HUES64 (cell line): ENCODE measurements around the gene DISC1.

Experiments used
- H3K27ac ChIP-seq: 2 replicates; pipeline ENCODE4 v1.7.0; 2013; ENCODE audit warnings: low read depth, low read length, inconsistent platforms
- H3K27me3 ChIP-seq: 2 replicates; pipeline ENCODE4 v1.6.1; 2013; ENCODE audit warnings: mild to moderate bottlenecking, low read length; ENCODE audit not compliant: insufficient read depth
- H3K36me3 ChIP-seq: 2 replicates; pipeline ENCODE4 v1.6.1; 2013; ENCODE audit warnings: mild to moderate bottlenecking, low read length; ENCODE audit not compliant: insufficient read depth
- H3K4me1 ChIP-seq: 2 replicates; pipeline ENCODE4 v1.6.1; 2013; ENCODE audit warnings: mild to moderate bottlenecking, low read length, moderate library complexity; ENCODE audit not compliant: insufficient read depth
- H3K4me3 ChIP-seq: 2 replicates; pipeline ENCODE4 v1.5.1; 2013; ENCODE audit warnings: mild to moderate bottlenecking, low read length, moderate library complexity
- H3K9ac ChIP-seq: 2 replicates; pipeline ENCODE4 v1.6.1; 2013; ENCODE audit warnings: mild to moderate bottlenecking, low read depth, low read length
- H3K9me3 ChIP-seq: 2 replicates; pipeline ENCODE4 v1.6.1; 2013; ENCODE audit warnings: low read depth, low read length; ENCODE audit not compliant: insufficient read depth
- WGBS: fragments of 150-250, 120-280 bp; methylation state at CpG from one replicate; pipeline ENCODE4 v1.1.7; 2013; ENCODE audit warnings: missing lambda C conversion rate; 5-methylcytosine and 5-hydroxymethylcytosine counted together

DISC1 gene

DNA sequence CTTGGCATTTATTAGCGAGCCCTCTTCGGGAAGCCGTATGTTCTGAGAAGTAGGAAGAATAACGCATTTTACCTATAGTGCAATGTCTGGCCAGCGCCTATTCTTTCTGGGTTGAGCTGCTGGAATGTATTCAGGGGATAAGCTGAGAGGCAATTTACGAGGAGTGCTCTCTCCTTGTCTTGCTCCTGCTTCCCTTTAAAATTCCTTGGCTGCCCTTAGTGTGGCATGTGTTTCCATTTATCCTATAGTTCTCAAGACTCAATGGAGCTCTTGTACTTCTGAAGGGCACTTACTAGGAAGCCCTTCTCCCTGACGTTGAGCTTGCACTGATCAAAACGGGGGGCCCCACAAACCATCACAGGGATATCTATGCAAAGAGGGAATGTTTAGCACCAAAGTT, 364.6 kb downstream of the DISC1 start:
- H3K9me3 ChIP-seq = no peaks in the 10 kb centered on the region
- no peak overlapping the region for H3K9ac ChIP-seq
- WGBS = 91% methylated on average over 8 of the region's 8 CpGs
- H3K27me3 ChIP-seq = no peaks in the 10 kb centered on the region
- no peak overlapping the region for H3K4me3 ChIP-seq
- peaks cover 6% of the 10 kb centered on the region; the same call in 1 of the 2 replicates for H3K4me1 ChIP-seq
- no peaks in the 10 kb centered on the region for H3K36me3 ChIP-seq
- no peak overlapping the region for H3K27ac ChIP-seq

GRCh38 chr1:231993968-231994455, 367.4 kb downstream of the DISC1 start:
- H3K4me3 ChIP-seq = no peak overlapping the region
- no peak overlapping the region for H3K27ac ChIP-seq
- H3K27me3 ChIP-seq = no peaks in the 10 kb centered on the region
- H3K9ac ChIP-seq = no peak overlapping the region
- no peaks in the 10 kb centered on the region for H3K9me3 ChIP-seq
- 86% methylated on average over 2 of the region's 2 CpGs for whole genome bisulfite sequencing
- no peaks in the 10 kb centered on the region for H3K36me3 ChIP-seq
- no peaks in the 10 kb centered on the region for H3K4me1 ChIP-seq

GRCh38 chr1:231998791-231999190, 372.2 kb downstream of the DISC1 start:
- Histone ChIP-seq H3K27ac (no peak overlapping the region), H3K9me3 (no peaks in the 10 kb centered on the region), H3K9ac (no peak overlapping the region), H3K36me3 (no peaks in the 10 kb centered on the region), H3K4me3 (no peak overlapping the region), H3K4me1 (no peaks in the 10 kb centered on the region), H3K27me3 (no peaks in the 10 kb centered on the region; the same call in 1 of the 2 replicates)
- WGBS = 100% methylated on average over 1 of the region's 2 CpGs

GRCh38 chr1:232005300-232005699, 378.7 kb downstream of the DISC1 start:
- no peaks in the 10 kb centered on the region for H3K4me1 ChIP-seq
- no peak overlapping the region for H3K9ac ChIP-seq
- no peak overlapping the region for H3K4me3 ChIP-seq
- H3K9me3 ChIP-seq = no peaks in the 10 kb centered on the region
- no peak overlapping the region for H3K27ac ChIP-seq
- no peaks in the 10 kb centered on the region for H3K27me3 ChIP-seq
- no peaks in the 10 kb centered on the region for H3K36me3 ChIP-seq
- WGBS = no CpG with 5 or more reads among the region's 1 CpG

DNA sequence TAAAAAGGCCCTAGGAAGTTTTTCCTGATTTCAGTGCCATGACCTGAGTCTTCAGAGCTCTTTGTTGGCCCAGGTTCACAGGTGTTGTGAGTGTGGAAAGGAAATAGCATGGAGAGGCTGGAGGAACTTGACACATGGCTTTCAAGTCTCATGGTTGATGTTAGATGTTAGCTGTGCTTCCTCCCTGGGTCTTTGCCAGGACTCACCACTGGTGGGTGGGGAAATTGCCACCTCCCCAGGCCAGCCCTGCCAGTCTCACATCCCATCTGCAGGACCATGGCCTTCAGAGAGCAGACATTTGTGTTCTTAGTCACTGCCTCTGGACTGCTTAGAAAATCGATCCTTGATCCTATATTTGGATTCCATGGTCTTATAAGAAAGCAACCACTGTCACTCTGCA, 383.2 kb downstream of the DISC1 start:
- H3K9me3 ChIP-seq = no peaks in the 10 kb centered on the region
- no peak overlapping the region for H3K9ac ChIP-seq
- H3K4me3 ChIP-seq = no peak overlapping the region
- no peak overlapping the region for H3K27ac ChIP-seq
- no peaks in the 10 kb centered on the region for H3K36me3 ChIP-seq
- H3K27me3 ChIP-seq = no peaks in the 10 kb centered on the region
- WGBS = 87% methylated on average over 1 of the region's 1 CpG
- peaks cover 11% of the 10 kb centered on the region; the same call in 1 of the 2 replicates for H3K4me1 ChIP-seq

DNA sequence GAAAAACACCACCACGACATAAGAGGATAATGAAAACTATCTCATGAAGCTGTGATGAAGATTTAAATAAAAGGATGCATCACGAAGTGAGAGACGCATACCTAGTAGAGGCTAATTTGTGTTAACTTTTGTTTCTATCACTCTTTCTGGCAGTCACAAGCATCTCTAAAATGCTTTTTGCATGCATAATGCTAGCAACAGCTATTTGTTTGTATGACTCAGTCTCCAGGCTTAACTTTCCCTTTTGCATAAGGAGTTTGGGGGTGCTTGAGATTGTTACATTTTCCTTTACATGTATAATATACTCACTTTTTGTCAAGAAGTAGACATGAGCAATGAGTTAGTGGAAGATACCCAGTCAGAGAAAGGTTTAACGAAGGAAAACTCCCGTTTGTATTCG, 385.4 kb downstream of the DISC1 start:
- no peak overlapping the region for H3K9ac ChIP-seq
- no peaks in the 10 kb centered on the region for H3K36me3 ChIP-seq
- H3K27me3 ChIP-seq = no peaks in the 10 kb centered on the region
- no peak overlapping the region for H3K27ac ChIP-seq
- no peaks in the 10 kb centered on the region for H3K9me3 ChIP-seq
- H3K4me3 ChIP-seq = no peak overlapping the region
- 75% methylated on average over 6 of the region's 6 CpGs for WGBS
- peaks cover 18% of the 10 kb centered on the region for H3K4me1 ChIP-seq

DNA sequence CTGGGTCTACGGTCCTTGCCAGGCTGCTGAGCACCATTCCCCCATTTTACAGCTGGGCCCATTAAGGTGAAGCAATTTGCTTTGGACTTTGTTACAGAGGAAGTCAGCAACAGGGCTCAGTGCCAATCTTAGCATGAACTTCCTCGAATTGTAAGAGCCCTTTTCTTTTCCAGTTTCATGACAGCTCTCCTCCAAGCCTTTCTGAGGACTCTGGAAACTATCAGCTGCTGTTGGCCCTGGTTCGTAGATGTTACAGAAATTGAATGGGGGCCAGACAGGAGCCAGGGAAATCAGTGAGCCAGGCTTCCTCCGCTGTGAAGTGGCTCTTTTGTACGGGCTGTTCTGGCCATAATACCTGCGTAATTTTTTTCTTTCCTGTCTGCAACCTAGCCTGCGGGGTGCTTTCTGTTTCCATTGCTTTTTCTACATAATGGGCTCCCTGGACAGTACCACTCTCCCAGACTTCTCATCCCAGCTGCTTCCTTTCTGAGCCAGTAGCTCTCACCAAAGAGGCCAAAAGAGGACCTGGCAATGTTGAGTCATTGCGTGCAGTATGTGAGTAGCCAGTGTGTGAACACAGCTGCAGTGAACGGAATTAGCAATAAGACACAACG, 386.3 kb downstream of the DISC1 start:
- Histone ChIP-seq H3K4me1 (peaks cover 18% of the 10 kb centered on the region), H3K27ac (no peak overlapping the region), H3K9me3 (no peaks in the 10 kb centered on the region), H3K4me3 (no peak overlapping the region), H3K36me3 (no peaks in the 10 kb centered on the region), H3K9ac (no peak overlapping the region), H3K27me3 (no peaks in the 10 kb centered on the region)
- WGBS = 89% methylated on average over 10 of the region's 10 CpGs

GRCh38 chr1:232014941-232015340, 388.4 kb downstream of the DISC1 start:
- Histone ChIP-seq H3K9ac (no peak overlapping the region), H3K27ac (no peak overlapping the region), H3K4me3 (no peak overlapping the region), H3K9me3 (no peaks in the 10 kb centered on the region), H3K36me3 (no peaks in the 10 kb centered on the region), H3K4me1 (peaks cover 18% of the 10 kb centered on the region), H3K27me3 (no peaks in the 10 kb centered on the region)
- WGBS = 95% methylated on average over 4 of the region's 4 CpGs

- Histone ChIP-seq H3K4me3 (no peak overlapping the region), H3K9me3 (no peaks in the 10 kb centered on the region), H3K27me3 (no peaks in the 10 kb centered on the region), H3K27ac (no peak overlapping the region), H3K9ac (no peak overlapping the region), H3K4me1 (peaks cover 18% of the 10 kb centered on the region), H3K36me3 (no peaks in the 10 kb centered on the region)
- 84% methylated on average over 4 of the region's 7 CpGs for WGBS
Measured at GRCh38 chr1:232016616-232017015, 390.0 kb downstream of the DISC1 start.

DNA sequence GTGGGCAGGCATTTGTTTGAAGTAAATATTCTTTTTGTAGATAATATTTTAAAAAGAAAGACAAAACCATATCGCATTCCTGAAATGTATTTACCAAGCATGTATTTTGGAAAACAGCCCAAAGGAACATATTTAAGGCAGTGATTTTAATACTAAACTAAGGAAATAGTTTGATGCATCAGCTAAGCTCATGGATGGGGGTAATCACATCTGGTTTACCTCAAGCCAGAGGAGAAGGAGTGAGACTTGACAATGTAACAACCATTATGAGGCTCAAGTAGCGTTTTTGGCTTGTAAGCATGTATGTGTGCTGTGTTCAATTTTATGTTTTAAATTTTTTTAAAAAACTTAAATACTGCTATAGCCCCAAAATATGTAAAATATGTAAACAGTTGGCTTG, 390.5 kb downstream of the DISC1 start:
- Histone ChIP-seq H3K27me3 (no peaks in the 10 kb centered on the region), H3K9ac (no peak overlapping the region), H3K36me3 (no peaks in the 10 kb centered on the region), H3K9me3 (no peaks in the 10 kb centered on the region), H3K27ac (no peak overlapping the region), H3K4me1 (peaks cover 17% of the 10 kb centered on the region), H3K4me3 (no peak overlapping the region)
- no CpG with 5 or more reads among the region's 2 CpGs for WGBS

DNA sequence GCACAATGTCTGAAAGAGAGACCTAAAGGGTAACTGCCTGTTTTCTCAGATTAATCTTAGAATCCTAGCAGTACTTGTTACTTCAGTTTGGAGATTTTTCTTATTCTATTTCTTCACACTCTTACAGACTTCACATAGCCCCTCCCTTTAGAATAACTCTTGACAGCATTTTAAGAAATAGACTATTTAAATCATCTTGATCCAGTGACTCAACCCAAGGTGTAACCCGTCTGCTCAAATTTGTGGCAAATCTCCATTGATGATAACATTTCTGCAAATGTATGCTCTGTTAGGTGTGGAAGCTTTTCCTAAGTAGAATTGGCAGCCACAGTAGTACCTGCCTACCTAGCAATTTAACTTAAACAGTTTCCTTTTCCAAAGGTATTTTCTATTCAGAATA, 391.2 kb downstream of the DISC1 start:
- H3K36me3 ChIP-seq = no peaks in the 10 kb centered on the region
- 94% methylated on average over 1 of the region's 1 CpG for WGBS

More for the DNA sequence above, 391.2 kb downstream of the DISC1 start:
- no peak overlapping the region for H3K9ac ChIP-seq
- no peak overlapping the region for H3K27ac ChIP-seq
- H3K4me3 ChIP-seq = no peak overlapping the region
- H3K27me3 ChIP-seq = no peaks in the 10 kb centered on the region
- H3K9me3 ChIP-seq = no peaks in the 10 kb centered on the region
- peaks cover 10% of the 10 kb centered on the region for H3K4me1 ChIP-seq
